Activated gamma-delta T cell (primary cell): ENCODE measurements around the gene IFI27L1.

Experiments used
- DNase-seq: peaks from one replicate; lab custom pipeline; 2025; lab: John Stamatoyannopoulos, UW

IFI27L1 gene

GRCh38 chr14:94079891-94080620, 1.1 kb upstream of the IFI27L1 start:
- DNase-seq, result no peak

- no peak for DNase-seq
These were observed 293 bp downstream of the IFI27L1 start for GRCh38 chr14:94081386-94081820.

- DNase-seq, result no peak
These were observed 6.8 kb downstream of the IFI27L1 start for GRCh38 chr14:94087891-94088290.

- DNase-seq, result no peak
These were observed 7.4 kb downstream of the IFI27L1 start for GRCh38 chr14:94088516-94088915.

DNA sequence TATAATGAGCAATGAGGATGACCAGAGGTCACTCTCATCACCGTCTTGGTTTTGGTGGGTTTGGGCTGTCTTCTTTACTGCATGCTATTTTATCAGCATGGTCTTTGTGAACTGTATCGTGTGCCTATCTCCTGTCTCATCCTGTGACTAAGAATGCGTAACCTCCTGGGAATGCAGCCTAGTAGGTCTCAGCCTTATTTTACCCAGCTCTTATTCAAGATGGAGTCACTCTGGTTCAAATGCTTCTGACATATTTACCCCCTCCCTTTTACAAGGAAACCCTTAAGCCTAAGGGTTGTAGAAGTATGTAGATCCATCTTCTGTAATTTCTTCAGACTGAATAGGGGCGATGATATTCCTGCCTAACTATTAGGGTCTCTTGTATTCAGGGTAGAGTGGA, 8.4 kb downstream of the IFI27L1 start:
- no peak for DNase-seq

- no peak for DNase-seq
These were observed 12.3 kb downstream of the IFI27L1 start for GRCh38 chr14:94093418-94093817.

DNA sequence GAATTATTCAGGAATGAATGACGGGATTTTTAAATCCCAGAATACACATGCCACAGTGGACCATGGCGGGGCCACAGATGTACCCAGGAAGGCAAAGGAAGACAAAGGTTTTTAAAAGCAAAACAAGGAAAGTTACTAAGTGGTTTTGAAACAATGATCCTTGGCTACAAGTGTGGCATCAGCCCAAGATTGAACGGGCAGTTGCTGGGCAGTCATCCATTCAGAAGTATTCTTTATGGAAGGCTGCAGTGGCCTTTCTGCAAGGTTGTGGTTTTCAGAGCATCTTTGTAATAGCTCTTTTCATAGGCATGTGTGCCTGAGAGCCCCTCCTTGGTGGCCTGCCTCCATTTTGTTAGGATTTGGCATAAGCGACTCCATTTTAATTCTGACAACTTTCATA, 16.0 kb downstream of the IFI27L1 start:
- no peak for DNase-seq

GRCh38 chr14:94098326-94098992, 17.3 kb downstream of the IFI27L1 start:
- no peak for DNase-seq

- no peak for DNase-seq
These were observed 17.9 kb downstream of the IFI27L1 start for GRCh38 chr14:94099006-94099405.

GRCh38 chr14:94100847-94101246, 19.7 kb downstream of the IFI27L1 start:
- DNase-seq, result no peak

- DNase-seq, result no peak
These were observed 20.6 kb downstream of the IFI27L1 start for GRCh38 chr14:94101748-94102147.

DNA sequence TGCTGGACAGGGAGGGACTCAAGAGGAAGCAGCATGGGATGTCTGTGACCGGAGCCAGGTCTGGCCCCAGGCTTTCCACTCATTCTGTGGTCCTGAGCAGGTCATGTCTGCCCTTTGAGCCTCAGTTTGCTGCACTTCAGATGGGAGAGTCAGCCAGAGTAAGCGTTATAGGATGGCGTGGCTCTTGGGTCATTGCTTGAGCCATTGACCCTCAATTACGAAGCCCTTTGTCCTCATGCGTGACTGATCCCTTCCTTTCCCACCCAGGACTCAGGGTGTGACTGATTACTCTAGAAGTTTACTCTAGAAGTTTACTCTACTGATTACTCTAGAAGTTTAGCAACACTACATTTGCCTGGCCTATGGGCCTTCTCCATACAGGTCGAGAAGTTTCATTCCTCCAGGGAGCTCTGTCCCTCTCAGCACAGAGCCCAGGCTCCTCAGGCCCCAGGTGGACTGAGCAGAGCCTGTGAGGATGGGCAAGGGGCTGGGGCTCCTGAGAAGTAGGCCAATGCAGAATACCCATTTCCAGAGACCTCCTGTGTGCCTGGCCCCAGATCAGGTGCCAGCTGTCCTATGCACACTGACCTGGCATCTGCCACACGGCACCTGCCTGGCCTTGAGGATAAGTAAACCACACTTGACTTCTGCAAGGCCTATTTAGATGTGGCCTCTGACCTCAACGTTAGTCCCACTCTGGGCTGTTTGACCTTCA, 21.8 kb downstream of the IFI27L1 start:
- no peak for DNase-seq

DNA sequence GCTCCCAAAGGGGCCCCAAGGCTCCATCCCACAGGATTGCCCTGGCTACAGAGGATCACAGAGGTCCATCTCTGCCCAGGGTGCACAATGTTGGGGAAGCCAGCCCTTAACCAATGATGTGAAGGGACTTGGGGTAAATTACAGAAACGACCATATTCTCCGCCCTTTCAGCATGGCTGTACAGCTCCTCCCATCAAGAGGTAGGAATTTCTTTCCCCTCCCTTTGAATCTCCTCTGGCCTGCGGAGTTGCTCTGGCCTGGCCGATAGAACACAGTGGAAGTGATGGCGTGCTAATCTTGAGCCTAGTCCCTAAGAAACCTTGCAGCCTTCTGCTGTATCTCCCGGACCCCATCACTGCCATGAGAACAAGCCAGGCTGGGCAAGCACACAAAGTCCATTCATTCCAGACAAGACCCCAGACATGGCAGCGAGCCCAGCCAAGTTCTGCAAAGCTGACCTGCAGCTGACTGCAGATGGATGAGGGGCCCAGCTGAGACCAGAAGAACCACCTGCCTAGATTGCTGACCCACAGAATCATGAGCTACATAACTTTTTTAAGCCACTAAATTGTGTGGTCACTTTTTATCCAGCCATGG, 22.5 kb downstream of the IFI27L1 start:
- no peak for DNase-seq

DNA sequence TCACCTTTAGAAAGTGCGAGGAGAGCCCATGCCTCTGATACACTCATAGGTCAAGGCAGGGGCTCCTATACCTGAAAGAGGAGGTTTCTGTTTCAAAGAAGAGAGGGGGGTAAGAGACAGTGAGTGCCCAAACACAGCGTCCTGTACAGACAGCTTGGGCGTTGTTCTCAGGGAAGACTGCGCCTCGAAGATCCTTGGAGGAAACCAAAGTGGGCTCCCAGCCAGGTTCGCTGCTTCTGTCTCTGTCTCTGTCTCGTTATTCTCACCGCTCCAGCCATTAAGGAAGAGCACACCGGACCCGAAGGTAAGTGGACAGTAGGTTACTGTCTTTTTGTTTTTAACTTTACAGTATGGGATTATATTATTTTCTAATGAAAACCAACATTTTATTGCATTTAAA, 23.6 kb downstream of the IFI27L1 start:
- no peak for DNase-seq

DNA sequence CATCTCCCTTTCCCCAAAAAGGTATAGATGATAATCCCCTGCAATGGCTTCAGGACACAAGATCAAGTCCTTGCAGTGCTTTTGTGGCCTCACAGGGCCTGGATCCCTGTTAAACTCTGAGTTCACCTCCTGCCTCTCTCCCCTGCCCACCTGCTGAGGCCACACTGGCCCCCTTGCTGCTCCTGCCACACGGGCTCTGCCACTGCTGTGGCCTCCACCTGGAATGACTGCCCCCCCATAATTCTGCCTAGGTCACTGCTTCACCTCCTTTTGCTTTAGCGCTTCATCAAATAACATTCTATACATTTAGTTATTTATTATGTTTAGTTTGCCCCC, 28.8 kb downstream of the IFI27L1 start:
- DNase-seq, result no peak

DNA sequence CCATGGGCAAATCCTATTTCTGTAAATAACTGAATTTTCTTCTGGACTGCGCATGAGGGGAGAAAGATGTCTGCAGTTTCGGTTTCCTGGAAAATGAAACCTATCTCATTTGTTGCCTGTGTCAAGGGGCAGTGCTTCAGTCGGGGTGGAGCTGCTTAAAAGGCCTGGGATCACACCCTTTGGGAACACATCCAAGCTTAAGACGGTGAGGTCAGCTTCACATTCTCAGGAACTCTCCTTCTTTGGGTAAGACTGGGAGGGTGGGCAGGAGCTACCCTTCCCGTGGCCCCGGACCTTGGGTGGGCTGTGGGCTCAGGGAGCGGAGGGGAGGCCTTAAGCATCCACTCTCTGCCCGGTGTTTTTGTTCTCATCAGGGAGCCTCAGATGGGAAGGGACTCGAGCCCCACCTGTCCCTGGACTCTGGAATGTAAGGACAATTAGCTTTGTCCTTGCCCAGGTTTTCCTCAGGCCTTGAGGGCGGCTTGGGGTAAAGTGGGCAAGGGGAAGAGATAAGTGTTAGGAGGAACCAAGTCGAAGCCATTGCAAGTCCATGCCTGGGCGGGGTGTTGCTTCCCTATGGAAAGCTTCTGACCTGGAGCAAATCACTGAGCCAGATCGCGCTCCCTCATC, 29.6 kb downstream of the IFI27L1 start, which contains the start of gene IFI27:
Gene IFI27 (plus strand): TSS at position 185 of the 630 bp plus-strand sequence.
- DNase-seq, result no peak

- DNase-seq, result no peak
These were observed 30.4 kb downstream of the IFI27L1 start for GRCh38 chr14:94111276-94112095.

GRCh38 chr14:94112513-94113063, 31.5 kb downstream of the IFI27L1 start:
- DNase-seq, result no peak

- DNase-seq, result no peak
These were observed 32.0 kb downstream of the IFI27L1 start for GRCh38 chr14:94113073-94113472.

GRCh38 chr14:94113490-94113889, 32.4 kb downstream of the IFI27L1 start:
- DNase-seq, result no peak
